HG02798 (cell line): ENCODE results near the gene ATP9B.
"Not testable (repeated sequence)": the region's sequence is repeated elsewhere in the genome, so short reads cannot be mapped to it uniquely, and the experiment has no call there.

Experiments used
- ATAC-seq: cut with Tn5 transposase; IDR thresholded peaks from one replicate; pipeline ENCODE4 v1.9.1; 2021; ENCODE audit warnings: mild to moderate bottlenecking; ENCODE audit not compliant: unreplicated experiment, poor library complexity

The ATP9B gene

GRCh38 chr18:79321625-79322405 is 252.6 kb downstream of the ATP9B start:
- no peak for ATAC-seq

GRCh38 chr18:79322441-79322840 is 253.2 kb downstream of the ATP9B start:
- no peak for ATAC-seq

- ATAC-seq, result no peak
These were observed 254.3 kb downstream of the ATP9B start for GRCh38 chr18:79323471-79323870.

GRCh38 chr18:79326413-79327198 is 257.4 kb downstream of the ATP9B start:
- ATAC-seq, result no peak

GRCh38 chr18:79327199-79327721 is 258.1 kb downstream of the ATP9B start:
- no peak for ATAC-seq

- ATAC-seq, result not testable (repeated sequence)
These were observed 258.7 kb downstream of the ATP9B start for GRCh38 chr18:79327915-79328314.

- ATAC-seq, result no peak
These were observed 259.7 kb downstream of the ATP9B start for GRCh38 chr18:79328887-79329286.

GRCh38 chr18:79329786-79330185 is 260.6 kb downstream of the ATP9B start:
- ATAC-seq, result no peak

- no peak for ATAC-seq
These were observed 263.5 kb downstream of the ATP9B start for GRCh38 chr18:79332646-79333045.

- no peak for ATAC-seq
These were observed 263.9 kb downstream of the ATP9B start for GRCh38 chr18:79333046-79333445.

GRCh38 chr18:79334496-79335233 is 265.5 kb downstream of the ATP9B start:
- no peak for ATAC-seq

GRCh38 chr18:79335833-79336360 is 266.7 kb downstream of the ATP9B start:
- no peak for ATAC-seq

- no peak for ATAC-seq
These were observed 267.5 kb downstream of the ATP9B start for GRCh38 chr18:79336556-79337142.

- no peak for ATAC-seq
These were observed 268.0 kb downstream of the ATP9B start for GRCh38 chr18:79337184-79337583.

GRCh38 chr18:79337620-79338019 is 268.4 kb downstream of the ATP9B start:
- ATAC-seq, result no peak

- ATAC-seq, result no peak
These were observed 270.1 kb downstream of the ATP9B start for GRCh38 chr18:79339094-79339908.

GRCh38 chr18:79343567-79344207 is 274.5 kb downstream of the ATP9B start:
- no peak for ATAC-seq

- no peak for ATAC-seq
These were observed 275.0 kb downstream of the ATP9B start for GRCh38 chr18:79344208-79344581.

- no peak for ATAC-seq
These were observed 276.2 kb downstream of the ATP9B start for GRCh38 chr18:79345366-79345765.
